DND-41 (cell line): ENCODE measurements around the gene GZMM.

Source experiments
- ATAC-seq: fragments of 200-7000 bp; cut with Tn5 transposase; 3 replicates; pipeline ENCODE4 v1.9.1; 2021; ENCODE audit warnings: low read depth; ENCODE audit not compliant: insufficient read depth
- DNase-seq: peaks from one replicate; pipeline ENCODE4 v3.0.0-alpha.2; 2020
- H2AFZ ChIP-seq: 2 replicates; pipeline ENCODE4 v1.6.0; 2012; ENCODE audit warnings: low read depth, low read length
- H3K27ac ChIP-seq: 2 replicates; pipeline ENCODE4 v1.5.1; 2012; ENCODE audit warnings: low read length, inconsistent platforms
- H3K27me3 ChIP-seq: fragments of 200-600 bp; sonication (generic); 2 replicates; pipeline ENCODE4 v1.6.0; 2012; ENCODE audit warnings: low read length, mild to moderate bottlenecking, inconsistent platforms; ENCODE audit not compliant: insufficient read depth, poor library complexity
- H3K36me3 ChIP-seq: 2 replicates; pipeline ENCODE4 v1.5.1; 2012; ENCODE audit warnings: low read length, inconsistent platforms; ENCODE audit not compliant: insufficient read depth
- H3K4me1 ChIP-seq: 2 replicates; pipeline ENCODE4 v1.5.1; 2012; ENCODE audit warnings: mild to moderate bottlenecking, low read length; ENCODE audit not compliant: insufficient read depth
- H3K4me2 ChIP-seq: 2 replicates; pipeline ENCODE4 v1.6.0; 2012; ENCODE audit warnings: mild to moderate bottlenecking, moderate library complexity, low read length, inconsistent platforms; ENCODE audit not compliant: insufficient read depth
- H3K4me3 ChIP-seq, 2 experiments: fragments of 200-600 bp in 1 of 2; shearing (Covaris generic) in 1 of 2; 2 replicates each; pipeline ENCODE4 v1.5.1; 2012 to 2016; ENCODE audit warnings: inconsistent platforms in 2 of 2, low read length in 2 of 2, mild to moderate bottlenecking in 2 of 2, low read depth in 1 of 2, moderate library complexity in 1 of 2
- H3K79me2 ChIP-seq: 2 replicates; pipeline ENCODE4 v1.6.0; 2012; ENCODE audit warnings: low read length, inconsistent platforms; ENCODE audit not compliant: insufficient read depth
- H3K9ac ChIP-seq: 2 replicates; pipeline ENCODE4 v1.6.0; 2012; ENCODE audit warnings: low read depth, mild to moderate bottlenecking, inconsistent platforms, low read length, moderate library complexity
- H3K9me3 ChIP-seq: 2 replicates; pipeline ENCODE4 v1.5.1; 2012; ENCODE audit warnings: low read length, moderate library complexity, mild to moderate bottlenecking, inconsistent platforms; ENCODE audit not compliant: insufficient read depth, severe bottlenecking
- H4K20me1 ChIP-seq: 2 replicates; pipeline ENCODE4 v1.6.0; 2012; ENCODE audit warnings: low read length; ENCODE audit not compliant: insufficient read depth
- EZH2 ChIP-seq: IDR thresholded peaks from 3 replicates; pipeline ENCODE4 v1.6.1; 2012; ENCODE audit warnings: borderline replicate concordance, low read depth, mild to moderate bottlenecking, moderate library complexity, low read length, inconsistent platforms; ENCODE audit not compliant: severe bottlenecking
- TF ChIP-seq, protein P1 (sequence below): IDR thresholded peaks from 2 replicates; pipeline ENCODE4 v1.5.1; 2012; ENCODE audit warnings: borderline replicate concordance, low read length, moderate library complexity, mild to moderate bottlenecking; ENCODE audit not compliant: poor library complexity, severe bottlenecking; ENCODE audit errors: extremely low read depth

GZMM gene

DNA sequence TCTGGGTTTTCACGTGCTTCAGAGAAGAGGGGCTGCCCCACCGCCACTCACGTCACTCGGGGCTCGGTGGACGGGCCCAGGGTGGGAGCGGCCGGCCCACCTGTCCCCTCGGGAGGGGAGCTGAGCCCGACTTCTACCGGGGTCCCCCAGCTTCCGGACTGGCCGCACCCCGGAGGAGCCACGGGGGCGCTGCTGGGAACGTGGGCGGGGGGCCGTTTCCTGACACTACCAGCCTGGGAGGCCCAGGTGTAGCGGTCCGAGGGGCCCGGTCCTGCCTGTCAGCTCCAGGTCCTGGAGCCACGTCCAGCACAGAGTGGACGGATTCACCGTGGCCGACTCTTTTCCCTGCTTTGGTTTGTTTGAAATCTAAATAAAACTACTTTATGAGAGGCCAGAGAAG is 2.2 kb upstream of the GZMM start:
- ATAC-seq (no peak), DNase-seq (no peak)
- Histone ChIP-seq H3K9ac (no peak overlapping the region), H3K4me3 (no peak overlapping the region), H3K27ac (no peak overlapping the region), H3K79me2 (no peaks in the 10 kb centered on the region), H3K27me3 (no peaks in the 10 kb centered on the region), H3K4me2 (no peak overlapping the region), H2AFZ (no peak overlapping the region), H3K9me3 (no peaks in the 10 kb centered on the region), H3K4me1 (no peaks in the 10 kb centered on the region), H4K20me1 (peaks cover 36% of the 10 kb centered on the region), H3K36me3 (peaks cover 53% of the 10 kb centered on the region)
- TF ChIP-seq, protein P1, sequence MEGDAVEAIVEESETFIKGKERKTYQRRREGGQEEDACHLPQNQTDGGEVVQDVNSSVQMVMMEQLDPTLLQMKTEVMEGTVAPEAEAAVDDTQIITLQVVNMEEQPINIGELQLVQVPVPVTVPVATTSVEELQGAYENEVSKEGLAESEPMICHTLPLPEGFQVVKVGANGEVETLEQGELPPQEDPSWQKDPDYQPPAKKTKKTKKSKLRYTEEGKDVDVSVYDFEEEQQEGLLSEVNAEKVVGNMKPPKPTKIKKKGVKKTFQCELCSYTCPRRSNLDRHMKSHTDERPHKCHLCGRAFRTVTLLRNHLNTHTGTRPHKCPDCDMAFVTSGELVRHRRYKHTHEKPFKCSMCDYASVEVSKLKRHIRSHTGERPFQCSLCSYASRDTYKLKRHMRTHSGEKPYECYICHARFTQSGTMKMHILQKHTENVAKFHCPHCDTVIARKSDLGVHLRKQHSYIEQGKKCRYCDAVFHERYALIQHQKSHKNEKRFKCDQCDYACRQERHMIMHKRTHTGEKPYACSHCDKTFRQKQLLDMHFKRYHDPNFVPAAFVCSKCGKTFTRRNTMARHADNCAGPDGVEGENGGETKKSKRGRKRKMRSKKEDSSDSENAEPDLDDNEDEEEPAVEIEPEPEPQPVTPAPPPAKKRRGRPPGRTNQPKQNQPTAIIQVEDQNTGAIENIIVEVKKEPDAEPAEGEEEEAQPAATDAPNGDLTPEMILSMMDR = no peak
- no peak for TF ChIP-seq EZH2

DNA sequence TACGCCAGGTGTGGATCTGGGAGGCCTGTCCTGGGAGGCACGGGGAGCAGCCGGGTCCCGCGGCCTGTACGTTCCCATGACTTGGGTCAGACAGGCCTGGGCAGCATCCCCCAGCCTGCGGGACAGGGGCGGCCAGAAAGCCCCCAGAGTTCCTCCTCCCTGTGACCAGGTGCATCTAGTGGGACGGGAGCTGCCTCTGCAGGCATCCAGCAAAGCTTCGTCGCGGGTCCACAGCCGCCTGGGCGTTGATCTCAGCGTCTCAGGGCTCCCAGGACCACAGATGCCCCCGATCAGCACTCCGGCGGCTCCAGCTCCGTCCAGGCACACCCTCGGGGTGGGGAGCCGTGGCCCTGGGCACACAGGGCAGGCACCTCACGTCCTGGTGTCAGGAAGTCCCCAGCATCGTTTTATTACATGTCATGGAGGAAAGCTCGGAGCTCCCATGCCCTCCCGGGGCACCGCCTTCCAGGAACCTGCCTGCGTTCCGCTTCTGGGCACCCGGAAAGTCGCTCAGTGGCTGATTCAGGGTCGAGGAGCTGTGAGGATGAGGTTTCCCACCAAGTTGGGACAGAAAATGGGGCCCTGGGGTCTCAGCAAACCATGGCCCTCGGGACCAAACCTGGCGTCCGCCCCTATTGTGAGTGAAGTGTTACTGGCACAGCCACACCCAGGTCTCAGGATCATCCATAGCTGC is 1.5 kb upstream of the GZMM start:
- Histone ChIP-seq H3K9ac (no peak overlapping the region), H3K4me2 (no peak overlapping the region), H3K27me3 (no peaks in the 10 kb centered on the region), H3K36me3 (peaks cover 47% of the 10 kb centered on the region), H3K4me3 (no peak overlapping the region), H2AFZ (no peak overlapping the region), H3K27ac (no peak overlapping the region), H3K79me2 (no peaks in the 10 kb centered on the region), H3K9me3 (no peaks in the 10 kb centered on the region), H4K20me1 (peaks cover 36% of the 10 kb centered on the region), H3K4me1 (no peaks in the 10 kb centered on the region)
- DNase-seq (no peak), ATAC-seq (no peak)
- TF ChIP-seq, protein P1 = no peak
- no peak for TF ChIP-seq EZH2

- no peak overlapping the region for H2AFZ ChIP-seq
- no peak overlapping the region for H3K9ac ChIP-seq
- peaks cover 11% of the 10 kb centered on the region for H3K36me3 ChIP-seq
- no peak overlapping the region for H3K27ac ChIP-seq
- no peak overlapping the region for H3K4me3 ChIP-seq
- H3K4me1 ChIP-seq = no peaks in the 10 kb centered on the region
- peaks cover 10% of the 10 kb centered on the region; the same call in 1 of the 2 replicates for H4K20me1 ChIP-seq
- no peaks in the 10 kb centered on the region for H3K9me3 ChIP-seq
- TF ChIP-seq EZH2 = no peak
- TF ChIP-seq, protein P1 = no peak
- no peaks in the 10 kb centered on the region for H3K27me3 ChIP-seq
- DNase-seq (no peak), ATAC-seq (no peak)
- H3K79me2 ChIP-seq = no peaks in the 10 kb centered on the region
- no peak overlapping the region for H3K4me2 ChIP-seq
Measured at GRCh38 chr19:547117-547516, 3.3 kb downstream of the GZMM start.
